Uterus (tissue), 4 donors: Measurements from ENCODE around the gene SEPTIN8. TPM values are rescaled to one million over a fixed set of nuclear protein-coding genes. Genes with fewer than 3 reads are reported as not detected.
"Not testable (repeated sequence)": the region's sequence is repeated elsewhere in the genome, so short reads cannot be mapped to it uniquely, and the experiment has no call there.

Source experiments
- DNase-seq, 2 donors: peaks; one replicate each; pipeline ENCODE4 v3.0.0-alpha.2; 2019 to 2020
- H3K27ac ChIP-seq, 2 donors: fragments of 200-600 bp; sonication (generic); 1 replicate in 1 of 2; 2 replicates in 1 of 2; pipeline ENCODE4 v1.5.1; 2016 to 2018
- H3K27me3 ChIP-seq, 2 donors: fragments of 200-600 bp; sonication (generic); one replicate each; pipeline ENCODE4 v1.5.1; 2018 to 2019; ENCODE audit warnings: control low read depth in 1 of 2
- H3K36me3 ChIP-seq, 2 donors: fragments of 200-600 bp; sonication (generic); one replicate each; pipeline ENCODE4 v1.5.1; 2019; ENCODE audit warnings: control low read depth in 1 of 2
- H3K4me1 ChIP-seq, 2 donors: fragments of 200-600 bp; sonication (generic); one replicate each; pipeline ENCODE4 v1.5.1; 2018 to 2019; ENCODE audit warnings: control low read depth in 1 of 2
- H3K4me3 ChIP-seq, 2 donors: fragments of 200-600 bp; sonication (generic); 1 replicate in 1 of 2; 2 replicates in 1 of 2; pipeline ENCODE4 v1.5.1; 2018 to 2019; ENCODE audit warnings: mild to moderate bottlenecking in 1 of 2
- H3K9me3 ChIP-seq, 2 donors: fragments of 200-600 bp; sonication (generic); one replicate each; pipeline ENCODE4 v1.5.1; 2019; ENCODE audit warnings: control low read depth in 1 of 2
- POLR2A ChIP-seq, 2 donors: fragments of 450-650 bp; IDR thresholded peaks; one replicate each; pipeline ENCODE4 v1.6.1; 2016; ENCODE audit warnings: antibody characterized with exemption in 2 of 2, mild to moderate bottlenecking in 1 of 2, moderate library complexity in 1 of 2
- intact Hi-C: fragments of 100-400 bp; cut with DNase I; formaldehyde crosslinking; loops from one replicate; pipeline ENCODE4 v1.15.1; 2023; ENCODE audit warnings: low total_unique reads
- total RNA-seq, 4 donors: library from RNA; depleted of rRNA in 3 of 4; stranded (reverse); fragments of >200 nt in 3 of 4; gene quantifications; one replicate each; pipeline versions ENCODE4 v1.1.0 to v1.2.4, GENCODE V29; 2014 to 2023
- TF ChIP-seq, protein P1 (sequence below), 4 experiments: fragments of 200-600 bp in 2 of 4; fragments of 450-650 bp in 2 of 4; sonication (generic) in 2 of 4; IDR thresholded peaks; one replicate each; pipeline ENCODE4 v1.5.1; 2016 to 2019; ENCODE audit warnings: antibody characterized with exemption in 4 of 4, mild to moderate bottlenecking in 2 of 4, moderate library complexity in 1 of 4
- donor health status: DM: yes; HTN: yes; CAD: no.

The SEPTIN8 gene
- total RNA-seq, 4 donors from 2014 or later, result 17.7 to 49.4 (median 36.4) TPM

- no peak overlapping the region for H3K4me3 ChIP-seq
- intact Hi-C loops, result no loop called here
Measured at GRCh38 chr5:132812123-132812765, 35.2 kb upstream of the SEPTIN8 start.

DNA sequence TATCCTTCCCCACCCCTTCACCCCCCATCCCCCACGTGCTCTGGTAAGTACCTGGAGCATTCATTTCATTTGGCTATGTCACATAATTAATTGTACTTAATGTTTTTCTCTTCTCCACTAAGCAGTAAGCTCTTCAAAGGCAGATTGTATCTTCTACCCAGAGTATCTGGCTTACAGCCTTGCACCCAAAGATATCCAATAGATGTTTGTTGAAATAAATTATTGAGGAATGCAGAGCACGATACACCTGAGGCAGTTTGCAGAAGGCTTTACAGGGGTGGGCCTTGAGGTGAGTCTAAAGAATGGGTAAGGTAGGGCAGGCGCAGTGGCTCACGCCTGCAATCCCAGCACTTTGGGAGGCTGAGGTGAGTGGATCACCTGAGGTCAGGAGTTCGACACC, 33.6 kb upstream of the SEPTIN8 start:
- H3K27me3 ChIP-seq, result peaks cover 28 to 29% of the 10 kb centered on the region in 2 donors
- no peaks in the 10 kb centered on the region for H3K9me3 ChIP-seq
- peaks cover 0 to 7% of the 10 kb centered on the region in 2 donors for H3K4me1 ChIP-seq
- no peak overlapping the region for H3K4me3 ChIP-seq
- TF ChIP-seq POLR2A (IDR thresholded peaks at IDR 0.05), result no peak
- no peaks in the 10 kb centered on the region for H3K36me3 ChIP-seq
- DNase-seq, result no peak
- H3K27ac ChIP-seq, result no peak overlapping the region
- intact Hi-C loops, result no loop called here

More at GRCh38 chr5:132812123-132812765, 35.2 kb upstream of the SEPTIN8 start:
- Histone ChIP-seq H3K36me3 (no peaks in the 10 kb centered on the region), H3K4me1 (peaks cover 0 to 7% of the 10 kb centered on the region in 2 donors), H3K27me3 (peaks cover 28 to 29% of the 10 kb centered on the region in 2 donors), H3K9me3 (no peaks in the 10 kb centered on the region), H3K27ac (no peak overlapping the region)
- no peak for DNase-seq
- no peak for TF ChIP-seq POLR2A (IDR thresholded peaks at IDR 0.05)
- TF ChIP-seq, protein P1, sequence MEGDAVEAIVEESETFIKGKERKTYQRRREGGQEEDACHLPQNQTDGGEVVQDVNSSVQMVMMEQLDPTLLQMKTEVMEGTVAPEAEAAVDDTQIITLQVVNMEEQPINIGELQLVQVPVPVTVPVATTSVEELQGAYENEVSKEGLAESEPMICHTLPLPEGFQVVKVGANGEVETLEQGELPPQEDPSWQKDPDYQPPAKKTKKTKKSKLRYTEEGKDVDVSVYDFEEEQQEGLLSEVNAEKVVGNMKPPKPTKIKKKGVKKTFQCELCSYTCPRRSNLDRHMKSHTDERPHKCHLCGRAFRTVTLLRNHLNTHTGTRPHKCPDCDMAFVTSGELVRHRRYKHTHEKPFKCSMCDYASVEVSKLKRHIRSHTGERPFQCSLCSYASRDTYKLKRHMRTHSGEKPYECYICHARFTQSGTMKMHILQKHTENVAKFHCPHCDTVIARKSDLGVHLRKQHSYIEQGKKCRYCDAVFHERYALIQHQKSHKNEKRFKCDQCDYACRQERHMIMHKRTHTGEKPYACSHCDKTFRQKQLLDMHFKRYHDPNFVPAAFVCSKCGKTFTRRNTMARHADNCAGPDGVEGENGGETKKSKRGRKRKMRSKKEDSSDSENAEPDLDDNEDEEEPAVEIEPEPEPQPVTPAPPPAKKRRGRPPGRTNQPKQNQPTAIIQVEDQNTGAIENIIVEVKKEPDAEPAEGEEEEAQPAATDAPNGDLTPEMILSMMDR (IDR thresholded peaks at IDR 0.05), result no peak

DNA sequence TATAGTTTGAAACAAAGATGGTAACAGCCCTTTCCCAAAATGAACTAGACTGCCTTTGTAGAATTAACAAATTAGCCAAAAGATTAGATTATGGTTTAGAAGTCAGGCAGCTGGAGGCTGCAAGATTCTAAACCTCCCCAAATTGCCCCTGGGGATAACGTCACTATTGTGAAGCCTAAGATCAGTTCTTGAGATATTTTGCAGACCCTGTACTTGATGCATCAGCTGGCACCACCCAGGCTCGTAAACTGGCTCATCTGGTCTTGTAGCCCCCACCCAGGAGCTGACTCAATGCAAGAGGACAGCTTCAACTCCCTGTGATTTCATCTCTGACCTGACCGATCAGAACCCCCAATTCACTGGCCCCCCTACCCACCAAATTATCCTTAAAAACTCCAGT, 31.8 kb upstream of the SEPTIN8 start:
- Histone ChIP-seq H3K27me3 (peaks cover 20 to 28% of the 10 kb centered on the region in 2 donors), H3K4me1 (peaks cover 0 to 7% of the 10 kb centered on the region in 2 donors), H3K36me3 (no peaks in the 10 kb centered on the region), H3K27ac (no peak overlapping the region), H3K4me3 (no peak overlapping the region), H3K9me3 (no peaks in the 10 kb centered on the region)
- TF ChIP-seq, protein P1 (IDR thresholded peaks at IDR 0.05), result no peak
- no peak for TF ChIP-seq POLR2A (IDR thresholded peaks at IDR 0.05)
- intact Hi-C loops, result no loop called here
- no peak for DNase-seq

DNA sequence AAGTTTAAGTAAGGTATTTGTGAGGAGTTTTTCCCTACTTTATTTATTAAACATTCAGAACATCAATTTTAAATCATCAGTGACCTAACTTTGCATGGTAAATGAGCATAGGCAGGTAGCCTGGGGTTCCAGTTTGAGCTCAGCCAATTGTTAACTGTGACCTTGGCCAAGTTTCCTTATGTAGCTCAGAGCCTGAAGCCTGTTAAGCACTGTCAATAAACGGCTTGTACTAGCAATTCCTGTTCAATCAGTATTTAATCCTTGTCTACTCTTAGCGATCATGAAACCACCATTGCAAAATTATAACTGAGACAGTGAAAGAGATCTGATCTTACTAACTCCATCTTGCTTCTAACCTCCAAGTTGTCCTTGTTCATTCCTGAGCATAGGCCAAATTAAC, 31.4 kb upstream of the SEPTIN8 start:
- TF ChIP-seq, protein P1 (IDR thresholded peaks at IDR 0.05), result no peak
- no peak for TF ChIP-seq POLR2A (IDR thresholded peaks at IDR 0.05)
- Histone ChIP-seq H3K4me1 (peaks cover 0 to 7% of the 10 kb centered on the region in 2 donors), H3K9me3 (no peaks in the 10 kb centered on the region), H3K27me3 (peaks cover 16 to 28% of the 10 kb centered on the region in 2 donors), H3K27ac (no peak overlapping the region), H3K36me3 (no peaks in the 10 kb centered on the region), H3K4me3 (no peak overlapping the region)
- intact Hi-C loops, result no loop called here
- DNase-seq, result no peak

- H3K27ac ChIP-seq, result no peak overlapping the region
- no peak overlapping the region for H3K4me3 ChIP-seq
- TF ChIP-seq, protein P1 (IDR thresholded peaks at IDR 0.05), result no peak
- no peak for TF ChIP-seq POLR2A (IDR thresholded peaks at IDR 0.05)
- H3K4me1 ChIP-seq, result no peaks in the 10 kb centered on the region
- no peaks in the 10 kb centered on the region for H3K36me3 ChIP-seq
- intact Hi-C loops, result no loop called here
- H3K27me3 ChIP-seq, result peaks cover 9 to 21% of the 10 kb centered on the region in 2 donors
- no peaks in the 10 kb centered on the region for H3K9me3 ChIP-seq
- no peak for DNase-seq
Measured at GRCh38 chr5:132807163-132807838, 30.3 kb upstream of the SEPTIN8 start.

DNA sequence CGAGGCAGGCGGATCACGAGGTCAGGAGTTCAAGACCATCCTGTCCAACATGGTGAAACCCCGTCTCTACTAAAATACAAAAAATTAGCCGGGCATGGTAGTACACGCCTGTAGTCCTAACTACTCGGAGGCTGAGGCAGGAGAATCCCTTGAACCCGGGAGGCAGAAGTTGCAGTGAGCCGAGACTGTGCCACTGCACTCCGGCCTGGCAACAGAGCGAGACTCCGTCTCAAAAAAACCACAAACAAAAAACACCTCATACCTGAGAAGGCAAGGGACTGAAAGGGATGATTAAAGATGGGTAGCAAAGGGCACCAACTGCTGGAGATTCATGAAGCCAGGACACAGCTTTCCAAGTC, 29.7 kb upstream of the SEPTIN8 start:
- H3K36me3 ChIP-seq, H3K4me1 ChIP-seq, H3K27ac ChIP-seq, DNase-seq, H3K4me3 ChIP-seq, intact Hi-C loops, H3K9me3 ChIP-seq: not testable (repeated sequence)
- peaks cover 4 to 15% of the 10 kb centered on the region in 2 donors for H3K27me3 ChIP-seq

DNA sequence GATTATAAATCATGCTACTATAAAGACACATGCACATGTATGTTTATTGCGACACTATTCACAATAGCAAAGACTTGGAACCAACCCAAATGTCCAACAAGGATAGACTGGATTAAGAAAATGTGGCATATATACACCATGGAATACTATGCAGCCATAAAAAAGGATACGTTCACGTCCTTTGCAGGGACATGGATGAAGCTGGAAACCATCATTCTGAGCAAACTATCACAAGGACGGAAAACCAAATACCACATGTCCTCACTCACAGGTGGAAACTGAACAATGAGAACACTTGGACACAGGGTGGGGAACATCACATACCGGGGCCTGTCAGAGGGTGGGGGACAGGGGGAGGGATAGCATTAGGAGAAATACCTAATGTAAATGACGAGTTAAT, 28.8 kb upstream of the SEPTIN8 start:
- DNase-seq, H3K27me3 ChIP-seq, intact Hi-C loops, H3K27ac ChIP-seq, H3K4me1 ChIP-seq, H3K9me3 ChIP-seq, H3K4me3 ChIP-seq, H3K36me3 ChIP-seq: not testable (repeated sequence)

GRCh38 chr5:132804219-132804618, 27.2 kb upstream of the SEPTIN8 start:
- H3K36me3 ChIP-seq, DNase-seq, H3K4me3 ChIP-seq, H3K27ac ChIP-seq, intact Hi-C loops, H3K4me1 ChIP-seq, H3K9me3 ChIP-seq, H3K27me3 ChIP-seq: not testable (repeated sequence)

DNA sequence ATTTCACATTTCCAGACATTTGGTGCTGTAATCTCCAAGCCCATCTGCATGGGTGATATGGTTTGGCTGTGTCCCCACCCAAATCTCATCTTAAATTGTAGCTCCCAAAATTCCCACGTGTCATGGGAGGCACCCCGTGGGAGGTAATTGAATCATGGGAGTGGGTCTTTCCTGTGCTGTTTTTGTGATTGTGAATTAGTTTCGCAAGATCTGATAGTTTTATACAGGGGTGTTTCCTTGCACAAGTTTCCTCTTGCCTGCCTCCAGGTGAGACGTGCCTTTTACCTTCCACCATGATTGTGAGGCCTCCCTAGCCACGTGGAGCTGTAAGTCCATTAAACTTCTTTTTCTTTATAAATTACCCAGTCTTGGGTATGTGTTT, 25.6 kb upstream of the SEPTIN8 start:
- H3K27me3 ChIP-seq, DNase-seq, H3K4me1 ChIP-seq, intact Hi-C loops, H3K9me3 ChIP-seq, H3K36me3 ChIP-seq, H3K27ac ChIP-seq, H3K4me3 ChIP-seq: not testable (repeated sequence)
